CD14-positive monocyte (primary cell): Measurements from ENCODE around the gene GLYAT. TPM values are rescaled to one million over a fixed set of nuclear protein-coding genes. Genes with fewer than 3 reads are reported as not detected.

ENCODE experiments used
- DNase-seq, 3 donors: peaks; one replicate each; pipeline ENCODE4 v3.0.0-alpha.2; 2011 to 2022
- H2AFZ ChIP-seq: 2 replicates; pipeline ENCODE4 v1.6.0; 2012; ENCODE audit warnings: mild to moderate bottlenecking, low read depth, low read length, inconsistent platforms; ENCODE audit not compliant: insufficient read depth, poor library complexity, severe bottlenecking
- H3K27ac ChIP-seq, 2 donors: 1 replicate in 1 of 2; 2 replicates in 1 of 2; pipeline ENCODE4 v1.5.1; 2012 to 2013; ENCODE audit warnings: low read length in 2 of 2, control low read depth in 1 of 2, inconsistent platforms in 1 of 2, low read depth in 1 of 2, mild to moderate bottlenecking in 1 of 2
- H3K27me3 ChIP-seq, 2 donors: one replicate each; pipeline versions ENCODE4 v1.6.0 to v1.6.1; 2011 to 2013; ENCODE audit warnings: low read length in 2 of 2; ENCODE audit not compliant: control insufficient read depth in 2 of 2, insufficient read depth in 2 of 2
- H3K36me3 ChIP-seq, 2 donors: replicated peaks in 1 of 2; 1 replicate in 1 of 2; 2 replicates in 1 of 2; pipeline versions ENCODE4 v1.5.1 to v1.6.1; 2012 to 2013; ENCODE audit warnings: low read length in 2 of 2, control low read depth in 1 of 2, inconsistent platforms in 1 of 2, mild to moderate bottlenecking in 1 of 2; ENCODE audit not compliant: insufficient read depth in 2 of 2, control insufficient read depth in 1 of 2
- H3K4me1 ChIP-seq, 2 donors: 1 replicate in 1 of 2; 2 replicates in 1 of 2; pipeline versions ENCODE4 v1.5.1 to v1.6.1; 2012 to 2013; ENCODE audit warnings: low read length in 2 of 2, control low read depth in 1 of 2, inconsistent platforms in 1 of 2, mild to moderate bottlenecking in 1 of 2, moderate library complexity in 1 of 2; ENCODE audit not compliant: insufficient read depth in 2 of 2, control insufficient read depth in 1 of 2
- H3K4me2 ChIP-seq: replicated peaks from 2 replicates; pipeline ENCODE3; 2012; ENCODE audit warnings: low read length, moderate library complexity, mild to moderate bottlenecking; ENCODE audit not compliant: poor library complexity, severe bottlenecking; ENCODE audit errors: extremely low read depth
- H3K4me3 ChIP-seq, 3 experiments: fragments of 200-600 bp in 1 of 3; sonication (generic) in 1 of 3; replicated peaks in 1 of 3; 1 replicate in 2 of 3; 2 replicates in 1 of 3; pipeline ENCODE4 v1.5.1; 2011 to 2013; ENCODE audit warnings: low read length in 3 of 3, mild to moderate bottlenecking in 3 of 3, control low read depth in 2 of 3, low read depth in 2 of 3, inconsistent platforms in 1 of 3, moderate library complexity in 1 of 3
- H3K79me2 ChIP-seq: 2 replicates; pipeline ENCODE4 v1.6.0; 2012; ENCODE audit warnings: mild to moderate bottlenecking, control low read depth, inconsistent platforms, low read length, moderate library complexity; ENCODE audit not compliant: insufficient read depth
- H3K9ac ChIP-seq: 2 replicates; pipeline ENCODE4 v1.6.0; 2017; ENCODE audit warnings: low read length, mild to moderate bottlenecking; ENCODE audit not compliant: insufficient read depth, poor library complexity, severe bottlenecking
- H3K9me3 ChIP-seq, 2 donors: replicated peaks in 1 of 2; 1 replicate in 1 of 2; 2 replicates in 1 of 2; pipeline versions ENCODE4 v1.5.1 to v1.6.1; 2012 to 2013; ENCODE audit warnings: low read length in 2 of 2, control low read depth in 1 of 2; ENCODE audit not compliant: control insufficient read depth in 1 of 2, insufficient read depth in 1 of 2
- H4K20me1 ChIP-seq: 2 replicates; pipeline ENCODE4 v1.6.0; 2012; ENCODE audit warnings: mild to moderate bottlenecking, low read length, control low read depth, moderate library complexity; ENCODE audit not compliant: insufficient read depth
- H3K27ac Mint-ChIP-seq, 7 donors: one replicate each; pipeline ENCODE4 v1.8.0; 2020; ENCODE audit warnings: mild to moderate bottlenecking in 7 of 7, mixed read lengths in 7 of 7, moderate library complexity in 6 of 7, inconsistent platforms in 2 of 7
- H3K27me3 Mint-ChIP-seq, 3 donors: one replicate each; pipeline ENCODE4 v1.8.0; 2021 to 2022; ENCODE audit warnings: low read depth in 3 of 3, mild to moderate bottlenecking in 3 of 3, mixed read lengths in 3 of 3, moderate library complexity in 3 of 3, inconsistent platforms in 1 of 3
- H3K36me3 Mint-ChIP-seq, 2 donors: one replicate each; pipeline ENCODE4 v1.8.0; 2020; ENCODE audit warnings: mixed read lengths in 2 of 2, inconsistent platforms in 1 of 2, mild to moderate bottlenecking in 1 of 2
- H3K4me1 Mint-ChIP-seq: one replicate; pipeline ENCODE4 v1.8.0; 2020; ENCODE audit warnings: mild to moderate bottlenecking, mixed read lengths
- H3K4me3 Mint-ChIP-seq, 2 donors: one replicate each; pipeline ENCODE4 v1.8.0; 2020; ENCODE audit warnings: mild to moderate bottlenecking in 2 of 2, mixed read lengths in 2 of 2, moderate library complexity in 1 of 2
- H3K9me3 Mint-ChIP-seq, 7 donors: one replicate each; pipeline ENCODE4 v1.8.0; 2020 to 2022; ENCODE audit warnings: mixed read lengths in 7 of 7, mild to moderate bottlenecking in 6 of 7, moderate library complexity in 6 of 7, inconsistent platforms in 2 of 7
- WGBS: methylation state at CpG from one replicate; pipeline ENCODE4 v1.1.5; 2013; ENCODE audit warnings: missing lambda C conversion rate; ENCODE audit not compliant: insufficient coverage; 5-methylcytosine and 5-hydroxymethylcytosine counted together
- intact Hi-C, 2 donors: fragments of 100-400 bp; cut with micrococcal nuclease; formaldehyde crosslinking; loops; one replicate each; pipeline versions ENCODE4 v1.15.0 to v1.15.1; 2023
- polyA plus RNA-seq, 3 donors: library from polyadenylated mRNA; depleted of rRNA in 1 of 3; unstranded in 2 of 3; stranded (reverse) in 1 of 3; fragments of 300-500 nt in 2 of 3; fragments of >200 nt in 1 of 3; fragmentation: Illumina TruSeq in 2 of 3; gene quantifications; 1 replicate in 2 of 3; 2 replicates in 1 of 3; pipeline ENCODE4 v1.2.3, GENCODE V29; 2012 to 2021
- TF ChIP-seq, protein P1 (sequence below): fragments of 200-600 bp; IDR thresholded peaks from one replicate; pipeline ENCODE4 v1.8.0; 2022; ENCODE audit warnings: antibody characterized with exemption, mild to moderate bottlenecking

GLYAT gene
- polyA plus RNA-seq, 3 donors, result not detected

DNA sequence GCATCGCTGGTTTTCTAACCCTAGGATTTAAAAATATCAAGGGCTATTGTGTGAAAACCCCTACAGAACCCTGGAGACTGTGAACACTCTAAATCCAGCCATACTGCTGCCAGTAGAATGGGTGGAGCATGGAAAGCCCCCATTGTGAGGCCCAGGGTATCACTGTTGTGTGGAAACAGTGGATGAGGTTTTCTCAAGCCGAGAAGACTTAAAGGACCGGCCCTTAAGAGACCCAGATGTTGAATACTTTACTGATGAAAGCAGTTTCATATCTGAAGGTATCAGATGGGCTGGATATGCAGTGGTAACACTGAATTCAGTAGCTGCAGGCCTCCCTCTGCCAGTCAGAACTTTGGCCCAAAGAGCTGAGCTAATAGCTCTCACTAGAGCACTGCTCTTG lies 41.6 kb upstream of the GLYAT start:
- DNase-seq, result no peak
- Mint-ChIP-seq H3K27ac (no peak overlapping the region), H3K9me3 (peaks cover 0 to 8% (median 4%) of the 10 kb centered on the region in 7 donors), H3K4me1 (peaks cover 40% of the 10 kb centered on the region), H3K27me3 (peaks cover 3 to 5% (median 3%) of the 10 kb centered on the region in 3 donors), H3K4me3 (no peak overlapping the region), H3K36me3 (no peaks in the 10 kb centered on the region)
- no peak overlapping the region for H3K4me3 ChIP-seq
- no peak overlapping the region for H2AFZ ChIP-seq
- no peak overlapping the region for H3K9ac ChIP-seq
- no peaks in the 10 kb centered on the region for H3K27me3 ChIP-seq
- H4K20me1 ChIP-seq, result no peaks in the 10 kb centered on the region
- TF ChIP-seq, protein P1, sequence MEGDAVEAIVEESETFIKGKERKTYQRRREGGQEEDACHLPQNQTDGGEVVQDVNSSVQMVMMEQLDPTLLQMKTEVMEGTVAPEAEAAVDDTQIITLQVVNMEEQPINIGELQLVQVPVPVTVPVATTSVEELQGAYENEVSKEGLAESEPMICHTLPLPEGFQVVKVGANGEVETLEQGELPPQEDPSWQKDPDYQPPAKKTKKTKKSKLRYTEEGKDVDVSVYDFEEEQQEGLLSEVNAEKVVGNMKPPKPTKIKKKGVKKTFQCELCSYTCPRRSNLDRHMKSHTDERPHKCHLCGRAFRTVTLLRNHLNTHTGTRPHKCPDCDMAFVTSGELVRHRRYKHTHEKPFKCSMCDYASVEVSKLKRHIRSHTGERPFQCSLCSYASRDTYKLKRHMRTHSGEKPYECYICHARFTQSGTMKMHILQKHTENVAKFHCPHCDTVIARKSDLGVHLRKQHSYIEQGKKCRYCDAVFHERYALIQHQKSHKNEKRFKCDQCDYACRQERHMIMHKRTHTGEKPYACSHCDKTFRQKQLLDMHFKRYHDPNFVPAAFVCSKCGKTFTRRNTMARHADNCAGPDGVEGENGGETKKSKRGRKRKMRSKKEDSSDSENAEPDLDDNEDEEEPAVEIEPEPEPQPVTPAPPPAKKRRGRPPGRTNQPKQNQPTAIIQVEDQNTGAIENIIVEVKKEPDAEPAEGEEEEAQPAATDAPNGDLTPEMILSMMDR, result no peak
- H3K4me2 ChIP-seq, result no peak overlapping the region
- no peaks in the 10 kb centered on the region for H3K9me3 ChIP-seq
- H3K4me1 ChIP-seq, result peaks cover 18 to 31% of the 10 kb centered on the region in 2 donors
- H3K36me3 ChIP-seq, result no peaks in the 10 kb centered on the region
- WGBS, result 100% methylated on average over 2 of the region's 3 CpGs
- H3K79me2 ChIP-seq, result no peaks in the 10 kb centered on the region
- intact Hi-C loops, result no loop called here
- H3K27ac ChIP-seq, result no peak overlapping the region

DNA sequence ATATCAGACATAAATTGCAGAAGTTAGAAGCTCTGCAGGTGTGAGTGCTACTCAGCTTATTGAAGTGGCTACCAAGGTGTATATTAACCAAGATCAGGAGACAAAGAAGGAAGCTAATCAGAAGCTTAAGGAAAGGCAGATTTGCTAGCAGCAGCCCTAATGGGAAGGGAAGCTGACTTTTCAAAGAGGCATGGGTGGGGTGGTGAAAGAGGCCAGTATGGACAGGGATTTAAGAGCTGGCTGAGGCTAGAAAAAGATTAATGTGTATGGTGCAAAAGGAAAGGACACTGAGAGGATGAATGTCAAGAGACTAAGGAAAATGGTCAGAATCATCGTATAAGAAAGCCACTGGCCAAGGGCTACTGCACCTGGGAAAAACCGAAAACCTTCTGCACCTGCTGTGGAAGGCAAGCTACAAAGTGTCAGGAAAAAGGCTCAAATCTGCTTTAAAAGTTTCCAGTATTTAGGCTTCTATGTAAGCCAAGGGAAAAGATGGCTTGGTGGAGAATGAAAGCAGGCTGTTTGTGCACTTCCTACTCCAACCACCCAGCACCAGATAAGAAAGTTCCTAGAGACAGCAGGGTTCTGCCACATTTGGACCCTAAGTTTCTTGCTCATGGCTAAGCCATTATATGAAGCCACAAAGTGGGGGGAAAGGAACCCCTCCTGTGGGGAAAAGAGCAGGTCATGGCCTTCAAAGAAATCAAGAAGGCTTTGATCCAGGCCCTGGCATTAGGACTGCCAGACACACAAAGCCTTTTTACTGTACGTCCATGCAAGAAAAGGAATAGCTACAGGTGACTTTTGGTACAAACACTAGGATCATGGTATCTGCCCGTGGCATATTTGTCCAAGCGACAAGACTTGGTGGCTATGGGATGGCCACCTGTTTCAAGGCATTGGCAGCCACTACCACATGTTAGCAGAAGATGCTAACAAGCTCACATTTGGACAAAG lies 40.9 kb upstream of the GLYAT start:
- no peaks in the 10 kb centered on the region for H3K79me2 ChIP-seq
- H2AFZ ChIP-seq, result no peak overlapping the region
- no peak overlapping the region for H3K9ac ChIP-seq
- Mint-ChIP-seq H3K27ac (no peak overlapping the region), H3K9me3 (peaks cover 0 to 7% (median 4%) of the 10 kb centered on the region in 7 donors), H3K36me3 (no peaks in the 10 kb centered on the region), H3K4me3 (no peak overlapping the region), H3K27me3 (peaks cover 3 to 5% (median 3%) of the 10 kb centered on the region in 3 donors), H3K4me1 (peaks cover 35% of the 10 kb centered on the region)
- no peaks in the 10 kb centered on the region for H3K9me3 ChIP-seq
- TF ChIP-seq, protein P1, result no peak
- H3K36me3 ChIP-seq, result no peaks in the 10 kb centered on the region
- intact Hi-C loops, result no loop called here
- no peak overlapping the region for H3K27ac ChIP-seq
- no peaks in the 10 kb centered on the region for H3K27me3 ChIP-seq
- no peak overlapping the region for H3K4me2 ChIP-seq
- H3K4me1 ChIP-seq, result peaks cover 15 to 27% of the 10 kb centered on the region in 2 donors
- 100% methylated on average over 4 of the region's 5 CpGs for WGBS
- no peak overlapping the region for H3K4me3 ChIP-seq
- no peak for DNase-seq
- no peaks in the 10 kb centered on the region for H4K20me1 ChIP-seq
